ENCODE measurements around the gene CALML6. TPM values are rescaled to one million over a fixed set of nuclear protein-coding genes. Genes with fewer than 3 reads are reported as not detected.
A peak's percentile ranks its signal among the peaks of the same experiment; 100 is the strongest.

Gene CALML6
- total and polyA plus RNA-seq, 2 of the 8 experiments (the other 6 are each of a cell fraction or from before 2014, with no cell fraction given), result 0.54 to 1.3 TPM

GRCh38 chr1:1943834-1944570 is 28.9 kb downstream of the CALML6 start (continued):
- TF ChIP-seq RBBP5 (IDR thresholded peaks at IDR 0.05; ENCODE audit: borderline replicate concordance, low read depth, low read length) (no peak), MAX (IDR thresholded peaks at IDR 0.05) (peak; percentile 79), SIN3A (conservative IDR thresholded peaks at IDR 0.05 in 1 of 2, IDR thresholded peaks at IDR 0.05 in 1 of 2; ENCODE audit: low read depth in 1 of 2, low read length in 2 of 2) (peak in 1 of 2 experiments; percentile 54; a peak in 1 of 4 replicates), TAF1 (IDR thresholded peaks at IDR 0.05; ENCODE audit: low read depth, low read length) (no peak), CEBPB (IDR thresholded peaks at IDR 0.05; ENCODE audit: low read depth, low read length) (no peak), CHD1 (IDR thresholded peaks at IDR 0.05; ENCODE audit: low read depth, low read length) (no peak), SAP30 (IDR thresholded peaks at IDR 0.05; ENCODE audit: insufficient read depth, insufficient replicate concordance, low read length) (no peak), TBP (IDR thresholded peaks at IDR 0.05; ENCODE audit: low read depth, low read length) (no peak), RNF2 (IDR thresholded peaks at IDR 0.05; ENCODE audit: borderline replicate concordance, low read depth, low read length, missing control alignments, poor library complexity, severe bottlenecking) (no peak), FOSL1 (IDR thresholded peaks at IDR 0.05; ENCODE audit: insufficient read depth, low read depth, low read length) (0 out of 2 replicates have a peak, but pooled peaks have one; percentile 32), SIRT6 (IDR thresholded peaks at IDR 0.05; ENCODE audit: low read length) (no peak), CTBP2 (IDR thresholded peaks at IDR 0.05; ENCODE audit: borderline replicate concordance, insufficient read depth, insufficient read length, low read length) (no peak), NRF1 (IDR thresholded peaks at IDR 0.05; ENCODE audit: low read depth, low read length) (no peak), KDM5A (IDR thresholded peaks at IDR 0.05; ENCODE audit: low read length) (no peak), ZNF274 (IDR thresholded peaks at IDR 0.05; ENCODE audit: borderline replicate concordance, extremely low read depth, low read length) (no peak), HDAC2 (IDR thresholded peaks at IDR 0.05; ENCODE audit: borderline replicate concordance in 1 of 2, low read depth in 2 of 2, low read length in 2 of 2) (peak; percentile 92 to 93), POLR2AphosphoS5 (IDR thresholded peaks at IDR 0.05; ENCODE audit: low read depth, low read length) (no peak), ATF2 (IDR thresholded peaks at IDR 0.05; ENCODE audit: low read length) (no peak), RFX5 (IDR thresholded peaks at IDR 0.05; ENCODE audit: borderline replicate concordance, low read depth, low read length) (no peak), BRCA1 (IDR thresholded peaks at IDR 0.05; ENCODE audit: low read depth, low read length) (no peak), KDM1A (IDR thresholded peaks at IDR 0.05; ENCODE audit: borderline replicate concordance, low read length) (peak; percentile 57; the same call in 1 of the 2 replicates)
